Endothelial cell (in vitro differentiated cells): ENCODE results near the gene CHD6. TPM values are rescaled to one million over a fixed set of nuclear protein-coding genes. Genes with fewer than 3 reads are reported as not detected.

ENCODE experiments used
- DNase-seq: peaks from one replicate; pipeline ENCODE4 v3.0.0; 2021; ENCODE audit warnings: low spot score
- H3K27ac Mint-ChIP-seq: one replicate; pipeline ENCODE4 v1.8.0; 2021; ENCODE audit warnings: mixed read lengths, inconsistent platforms; ENCODE audit not compliant: unreplicated experiment
- H3K27me3 Mint-ChIP-seq: one replicate; pipeline ENCODE4 v1.8.0; 2021; ENCODE audit warnings: mild to moderate bottlenecking, moderate library complexity, mixed read lengths, inconsistent platforms; ENCODE audit not compliant: unreplicated experiment
- H3K36me3 Mint-ChIP-seq: one replicate; pipeline ENCODE4 v1.8.0; 2021; ENCODE audit warnings: mild to moderate bottlenecking, low read depth, mixed read lengths, inconsistent platforms; ENCODE audit not compliant: unreplicated experiment
- H3K4me1 Mint-ChIP-seq: one replicate; pipeline ENCODE4 v1.8.0; 2021; ENCODE audit warnings: mild to moderate bottlenecking, mixed read lengths, inconsistent platforms; ENCODE audit not compliant: unreplicated experiment
- H3K4me3 Mint-ChIP-seq: one replicate; pipeline ENCODE4 v1.8.0; 2021; ENCODE audit warnings: mild to moderate bottlenecking, mixed read lengths, inconsistent platforms; ENCODE audit not compliant: unreplicated experiment
- H3K9me3 Mint-ChIP-seq: one replicate; pipeline ENCODE4 v1.8.0; 2021; ENCODE audit warnings: mixed read lengths, inconsistent platforms; ENCODE audit not compliant: unreplicated experiment
- CTCF ChIP-seq: fragments of 200-600 bp; sonication (generic); IDR thresholded peaks from one replicate; pipeline ENCODE4 v1.5.0; 2021; ENCODE audit warnings: antibody characterized with exemption; ENCODE audit not compliant: unreplicated experiment
- total RNA-seq: library from RNA; stranded (reverse); fragmentation: NEBNext Ultra II Directional; extraction: Animal tissue kit (Norgen Biotek cat#: 25700); gene quantifications from one replicate; pipeline ENCODE4 v1.2.1, GENCODE V29; 2021; ENCODE audit not compliant: unreplicated experiment

Gene CHD6
- total RNA-seq, 1 donor from 2014 or later: 71.8 TPM

- no peak for TF ChIP-seq CTCF
- H3K27ac Mint-ChIP-seq: no peak overlapping the region
- H3K36me3 Mint-ChIP-seq: peaks cover 5% of the 10 kb centered on the region
- DNase-seq: no peak
- no peaks in the 10 kb centered on the region for H3K9me3 Mint-ChIP-seq
- peaks cover 11% of the 10 kb centered on the region for H3K4me1 Mint-ChIP-seq
- peaks cover 4% of the 10 kb centered on the region for H3K27me3 Mint-ChIP-seq
- no peak overlapping the region for H3K4me3 Mint-ChIP-seq
These were observed 87.3 kb downstream of the CHD6 start for GRCh38 chr20:41530923-41531322.

DNA sequence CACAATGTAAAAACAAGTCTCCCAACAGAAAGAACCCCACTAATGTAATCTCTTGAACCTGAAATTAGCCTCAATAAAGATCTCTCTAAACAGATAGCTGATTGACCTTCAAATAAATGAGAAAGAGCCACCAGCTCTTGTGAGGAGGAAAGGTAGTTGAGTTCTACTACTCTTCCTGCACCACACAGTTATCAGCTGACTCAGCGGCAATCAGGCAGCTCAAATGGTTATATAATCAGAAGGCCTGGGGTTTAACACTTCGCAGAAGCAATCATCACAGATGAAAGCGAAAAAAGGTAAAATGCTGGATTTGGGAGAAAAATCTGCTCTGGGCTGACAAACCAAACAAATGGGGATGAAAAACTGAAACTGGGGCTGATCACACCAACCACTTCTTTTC, 91.8 kb downstream of the CHD6 start:
- DNase-seq: no peak
- Mint-ChIP-seq H3K36me3 (no peaks in the 10 kb centered on the region), H3K4me1 (peaks cover 25% of the 10 kb centered on the region), H3K27ac (no peak overlapping the region), H3K9me3 (no peaks in the 10 kb centered on the region), H3K4me3 (no peak overlapping the region), H3K27me3 (no peaks in the 10 kb centered on the region)
- TF ChIP-seq CTCF: no peak

DNA sequence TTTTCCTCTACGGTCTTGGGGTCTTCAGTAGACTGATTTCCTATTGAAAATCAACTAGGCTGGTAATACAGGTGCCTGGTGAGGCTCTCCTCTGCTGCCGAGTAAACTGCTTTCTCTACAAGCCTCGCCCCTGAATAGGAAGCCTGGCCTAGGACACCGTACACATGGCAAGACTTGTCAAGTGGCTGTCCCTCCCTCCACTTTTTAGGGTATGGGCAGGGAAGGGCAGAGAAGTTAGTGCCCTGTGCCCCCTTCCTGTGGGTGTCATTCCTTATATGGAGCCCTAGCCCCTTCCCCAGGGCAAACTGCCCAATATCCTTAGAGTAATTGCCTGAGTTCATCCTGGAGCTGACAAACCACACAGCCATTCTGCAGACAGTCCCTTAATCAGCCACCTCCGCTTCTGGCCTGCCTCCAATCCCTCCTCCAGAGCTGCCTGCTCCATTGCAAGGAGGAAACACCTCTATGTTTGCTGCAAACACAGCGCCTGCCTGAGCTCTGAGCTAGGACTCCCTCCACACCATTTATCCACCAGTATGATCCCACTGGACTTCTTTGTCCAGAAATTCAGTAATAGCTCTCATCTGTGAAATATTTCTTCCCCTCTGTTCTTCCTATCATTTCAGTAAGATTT, 93.1 kb downstream of the CHD6 start:
- H3K27me3 Mint-ChIP-seq: no peaks in the 10 kb centered on the region
- no peak overlapping the region for H3K4me3 Mint-ChIP-seq
- peaks cover 25% of the 10 kb centered on the region for H3K4me1 Mint-ChIP-seq
- no peak for TF ChIP-seq CTCF
- H3K36me3 Mint-ChIP-seq: no peaks in the 10 kb centered on the region
- peak; percentile 11 for DNase-seq
- no peaks in the 10 kb centered on the region for H3K9me3 Mint-ChIP-seq
- H3K27ac Mint-ChIP-seq: peak overlapping the region; percentile 15

- Mint-ChIP-seq H3K9me3 (no peaks in the 10 kb centered on the region), H3K4me3 (no peak overlapping the region), H3K27ac (no peak overlapping the region), H3K27me3 (no peaks in the 10 kb centered on the region), H3K4me1 (peaks cover 25% of the 10 kb centered on the region), H3K36me3 (no peaks in the 10 kb centered on the region)
- DNase-seq: no peak
- no peak for TF ChIP-seq CTCF
These were observed 94.3 kb downstream of the CHD6 start for GRCh38 chr20:41523857-41524256.

- no peak for TF ChIP-seq CTCF
- Mint-ChIP-seq H3K36me3 (peaks cover 22% of the 10 kb centered on the region), H3K4me3 (no peak overlapping the region), H3K9me3 (no peaks in the 10 kb centered on the region), H3K27ac (no peak overlapping the region), H3K4me1 (peaks cover 58% of the 10 kb centered on the region), H3K27me3 (peaks cover 8% of the 10 kb centered on the region)
- DNase-seq: no peak
These were observed 104.3 kb downstream of the CHD6 start for GRCh38 chr20:41513829-41514228.
